ENCODE measurements around the gene MAP4K4. TPM values are rescaled to one million over a fixed set of nuclear protein-coding genes. Genes with fewer than 3 reads are reported as not detected.

Gene MAP4K4
- polyA plus RNA-seq, 3 donors = 5.3 to 66.9 (median 8.7) TPM

- Histone ChIP-seq H3K9ac (ENCODE audit: insufficient read depth, low read length, poor library complexity, severe bottlenecking) (no peak overlapping the region), H3K4me1 (ENCODE audit: control insufficient read depth in 1 of 2, insufficient read depth in 2 of 2, low read length in 2 of 2) (peaks cover 29 to 35% of the 10 kb centered on the region in 2 donors), H3K9me3 (replicated peaks in 1 of 2; ENCODE audit: control insufficient read depth in 1 of 2, insufficient read depth in 1 of 2, low read length in 2 of 2) (no peaks in the 10 kb centered on the region), H2AFZ (ENCODE audit: insufficient read depth, low read depth, low read length, poor library complexity, severe bottlenecking) (no peak overlapping the region), H3K36me3 (replicated peaks in 1 of 2; ENCODE audit: control insufficient read depth in 1 of 2, insufficient read depth in 2 of 2, low read length in 2 of 2) (no peaks in the 10 kb centered on the region), H3K4me3 (replicated peaks in 1 of 3; ENCODE audit: low read depth in 2 of 3, low read length in 3 of 3) (no peak overlapping the region), H3K4me2 (replicated peaks; ENCODE audit: extremely low read depth, low read length, poor library complexity, severe bottlenecking) (no peak overlapping the region), H3K27me3 (ENCODE audit: control insufficient read depth in 2 of 2, insufficient read depth in 2 of 2, low read length in 2 of 2) (no peaks in the 10 kb centered on the region), H3K79me2 (ENCODE audit: insufficient read depth, low read length) (peaks cover 100% of the 10 kb centered on the region), H3K27ac (ENCODE audit: low read depth in 1 of 2, low read length in 2 of 2) (no peak overlapping the region), H4K20me1 (ENCODE audit: insufficient read depth, low read length) (peaks cover 100% of the 10 kb centered on the region)
- WGBS (ENCODE audit: insufficient coverage) = no CpG with 5 or more reads among the region's 2 CpGs
- H3K27me3 Mint-ChIP-seq (ENCODE audit: low read depth in 3 of 3) = peaks cover 0 to 1% (median 0%) of the 10 kb centered on the region in 3 donors
- peaks cover 84% of the 10 kb centered on the region for H3K4me1 Mint-ChIP-seq
- H3K36me3 Mint-ChIP-seq = no peaks in the 10 kb centered on the region
- H3K27ac Mint-ChIP-seq = peak overlapping the region in 1 of 7 donors; percentile 21
- H3K4me3 Mint-ChIP-seq = no peak overlapping the region
- no peak for DNase-seq
- intact Hi-C loops (cut with micrococcal nuclease) = no loop called here
- H3K9me3 Mint-ChIP-seq = no peaks in the 10 kb centered on the region
- TF ChIP-seq CTCF (IDR thresholded peaks at IDR 0.05) = no peak
These were observed 77.6 kb downstream of the MAP4K4 start for GRCh38 chr2:101775092-101775491.

- DNase-seq = no peak
- Mint-ChIP-seq H3K27ac (peak overlapping the region in 1 of 7 donors; percentile 21), H3K4me3 (no peak overlapping the region), H3K36me3 (no peaks in the 10 kb centered on the region), H3K27me3 (ENCODE audit: low read depth in 3 of 3) (peaks cover 0 to 1% (median 0%) of the 10 kb centered on the region in 3 donors), H3K4me1 (peaks cover 88% of the 10 kb centered on the region), H3K9me3 (no peaks in the 10 kb centered on the region)
- Histone ChIP-seq H3K27ac (ENCODE audit: low read depth in 1 of 2, low read length in 2 of 2) (no peak overlapping the region), H2AFZ (ENCODE audit: insufficient read depth, low read depth, low read length, poor library complexity, severe bottlenecking) (no peak overlapping the region), H3K27me3 (ENCODE audit: control insufficient read depth in 2 of 2, insufficient read depth in 2 of 2, low read length in 2 of 2) (no peaks in the 10 kb centered on the region), H3K36me3 (replicated peaks in 1 of 2; ENCODE audit: control insufficient read depth in 1 of 2, insufficient read depth in 2 of 2, low read length in 2 of 2) (no peaks in the 10 kb centered on the region), H3K9me3 (replicated peaks in 1 of 2; ENCODE audit: control insufficient read depth in 1 of 2, insufficient read depth in 1 of 2, low read length in 2 of 2) (no peaks in the 10 kb centered on the region), H3K79me2 (ENCODE audit: insufficient read depth, low read length) (peaks cover 100% of the 10 kb centered on the region), H3K4me2 (replicated peaks; ENCODE audit: extremely low read depth, low read length, poor library complexity, severe bottlenecking) (no peak overlapping the region), H4K20me1 (ENCODE audit: insufficient read depth, low read length) (peaks cover 100% of the 10 kb centered on the region), H3K9ac (ENCODE audit: insufficient read depth, low read length, poor library complexity, severe bottlenecking) (no peak overlapping the region), H3K4me1 (ENCODE audit: control insufficient read depth in 1 of 2, insufficient read depth in 2 of 2, low read length in 2 of 2) (peaks cover 30 to 40% of the 10 kb centered on the region in 2 donors), H3K4me3 (replicated peaks in 1 of 3; ENCODE audit: low read depth in 2 of 3, low read length in 3 of 3) (no peak overlapping the region)
- TF ChIP-seq CTCF (IDR thresholded peaks at IDR 0.05) = no peak
- intact Hi-C loops (cut with micrococcal nuclease) = no loop called here
- 99% methylated on average over 7 of the region's 8 CpGs for WGBS (ENCODE audit: insufficient coverage)
These were observed 78.1 kb downstream of the MAP4K4 start for GRCh38 chr2:101775636-101776035.
